Measurements from ENCODE around the gene UGT1A9.
"Not testable (repeated sequence)": the region's sequence is repeated elsewhere in the genome, so short reads cannot be mapped to it uniquely, and the experiment has no call there.

Gene UGT1A9

DNA sequence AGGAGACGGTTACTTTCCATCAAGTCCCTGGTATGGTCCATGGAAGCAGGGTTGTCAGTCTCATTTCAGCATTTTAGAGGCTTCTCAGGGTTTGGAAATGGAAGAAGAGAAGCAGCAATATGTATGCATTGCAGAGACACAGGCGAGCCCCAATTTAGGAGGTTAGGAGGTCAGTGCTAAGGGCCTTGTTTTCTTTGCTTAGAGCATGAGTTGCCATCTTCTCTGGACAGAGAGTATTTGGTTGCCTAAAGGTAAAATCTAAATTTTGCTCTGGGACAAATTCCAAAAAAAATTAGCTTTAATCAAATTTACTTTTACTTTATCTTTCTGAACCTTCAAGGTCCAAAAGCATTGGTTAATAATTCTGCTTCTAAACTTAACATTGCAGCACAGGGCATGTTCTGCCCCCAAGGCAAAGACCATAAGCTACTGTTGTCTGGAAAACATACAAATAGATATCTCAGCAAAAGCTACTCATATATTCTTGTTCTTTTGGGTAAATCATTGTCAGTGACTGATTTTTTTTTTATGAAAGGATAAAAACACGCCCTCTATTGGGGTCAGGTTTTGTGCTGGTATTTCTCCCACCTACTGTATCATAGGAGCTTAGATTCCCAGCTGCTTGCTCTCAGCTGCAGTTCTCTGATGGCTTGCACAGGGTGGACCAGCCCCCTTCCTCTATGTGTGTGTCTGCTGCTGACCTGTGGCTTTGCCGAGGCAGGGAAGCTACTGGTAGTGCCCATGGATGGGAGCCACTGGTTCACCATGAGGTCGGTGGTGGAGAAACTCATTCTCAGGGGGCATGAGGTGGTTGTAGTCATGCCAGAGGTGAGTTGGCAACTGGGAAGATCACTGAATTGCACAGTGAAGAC is at the start of gene UGT1A9:
TSS of gene UGT1A9 (plus strand) at position 609 of the 872 bp plus-strand sequence. CDS start at position 646, 37 bp downstream.
- no peak for DNase-seq

DNA sequence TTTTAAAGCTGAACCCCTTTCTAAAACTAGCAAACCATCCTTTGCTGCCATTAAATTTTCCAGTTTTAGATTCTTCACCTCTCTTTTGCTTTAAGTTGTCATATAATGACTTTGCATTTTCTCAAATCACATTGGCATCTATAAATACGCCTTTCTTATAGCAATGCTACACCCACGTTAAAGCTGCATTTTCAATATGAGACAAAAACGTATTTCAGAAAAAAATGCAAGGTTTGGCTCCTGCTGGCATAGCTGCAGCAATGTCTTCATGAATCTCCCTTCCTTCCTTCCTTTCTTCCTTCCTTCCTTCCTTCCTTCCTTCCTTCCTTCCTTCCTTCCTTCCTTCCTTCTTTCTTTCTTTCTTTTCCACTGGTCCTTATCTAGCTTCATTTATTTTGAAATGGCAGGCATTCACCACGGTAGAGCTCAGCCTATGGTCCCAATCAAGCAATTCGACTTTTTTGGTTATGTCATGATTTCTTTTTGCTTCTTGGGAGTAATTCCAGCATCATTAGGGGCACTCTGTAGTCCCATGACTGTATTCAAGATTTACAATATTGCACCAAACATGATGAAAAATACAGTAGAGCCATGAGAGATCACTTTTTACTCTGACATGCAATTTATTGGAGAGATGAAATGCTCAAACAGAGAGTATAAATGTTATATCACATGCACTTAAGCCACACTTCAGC is 44.2 kb upstream of the UGT1A9 start:
- DNase-seq, result no peak

DNA sequence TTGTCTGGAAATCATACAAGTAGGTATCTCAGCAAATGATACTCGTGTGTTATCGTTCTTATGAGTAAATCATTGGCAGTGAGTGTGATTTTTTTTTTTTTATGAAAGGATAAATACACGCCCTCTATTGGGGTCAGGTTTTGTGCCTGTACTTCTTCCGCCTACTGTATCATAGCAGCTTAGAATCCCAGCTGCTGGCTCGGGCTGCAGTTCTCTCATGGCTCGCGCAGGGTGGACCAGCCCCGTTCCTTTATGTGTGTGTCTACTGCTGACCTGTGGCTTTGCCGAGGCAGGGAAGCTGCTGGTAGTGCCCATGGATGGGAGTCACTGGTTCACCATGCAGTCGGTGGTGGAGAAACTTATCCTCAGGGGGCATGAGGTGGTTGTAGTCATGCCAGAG is 35.4 kb upstream of the UGT1A9 start, which contains the start of gene UGT1A10:
TSS of gene UGT1A10 (plus strand) at position 143 of the 400 bp plus-strand sequence. CDS start at position 218, 75 bp downstream.
- not testable (repeated sequence) for DNase-seq

DNA sequence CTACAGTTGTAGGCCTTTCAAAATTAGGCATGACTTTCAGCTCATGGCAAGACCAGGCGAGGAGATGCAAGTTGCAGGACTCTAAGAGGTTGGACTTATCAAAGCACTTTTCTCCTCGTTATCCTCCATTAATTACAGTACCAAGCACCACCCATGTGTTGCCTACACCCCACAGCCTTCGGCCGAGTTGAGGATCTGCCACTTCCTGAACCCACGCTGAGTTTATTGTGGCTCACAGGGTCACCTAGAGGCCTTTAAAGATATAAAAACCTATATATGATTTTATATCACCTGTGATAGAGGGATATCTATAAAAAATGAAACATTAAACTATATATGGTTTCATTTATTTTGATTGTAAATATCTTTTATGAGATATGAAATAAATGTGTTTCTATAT is 32.9 kb upstream of the UGT1A9 start:
- DNase-seq, result no peak

DNA sequence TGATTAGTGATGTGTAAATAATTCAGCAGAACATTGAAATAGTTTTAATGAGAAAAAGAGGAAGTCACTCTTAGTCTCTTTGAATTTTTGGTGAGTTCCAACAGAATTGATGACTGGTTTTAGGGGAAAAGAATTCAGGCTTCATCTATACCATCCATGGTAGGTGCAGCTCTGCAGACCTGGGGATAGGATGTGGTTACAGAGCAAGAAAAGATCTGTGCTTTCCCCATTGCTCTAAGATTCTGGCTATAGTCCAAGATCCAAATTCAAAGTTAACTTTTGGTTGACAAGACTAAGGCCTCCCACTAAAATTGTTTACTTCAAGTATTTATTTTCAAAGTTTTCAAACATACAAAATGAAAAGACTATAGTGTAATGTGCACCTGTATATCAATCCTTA is 31.8 kb upstream of the UGT1A9 start:
- no peak for DNase-seq

GRCh38 chr2:233643128-233643527 is 28.6 kb upstream of the UGT1A9 start:
- DNase-seq, result no peak

DNA sequence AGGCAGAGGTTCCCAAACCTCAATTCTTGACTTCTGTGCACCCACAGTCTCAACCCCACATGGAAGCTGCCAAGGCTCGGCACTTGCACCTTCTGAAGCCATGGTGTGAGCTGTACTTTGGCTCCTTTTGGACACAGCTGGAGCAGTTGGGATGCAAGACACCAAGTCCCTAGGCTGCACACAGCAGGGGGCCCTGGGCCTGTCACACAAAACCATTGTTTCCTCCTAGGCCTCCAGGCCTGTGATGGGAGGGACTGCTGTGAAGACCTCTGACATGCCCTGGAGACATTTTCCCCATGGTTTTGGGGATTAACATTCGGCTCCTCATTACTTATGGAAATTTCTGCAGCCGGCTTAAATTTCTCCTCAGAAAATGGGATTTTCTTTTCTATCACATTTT is 25.7 kb upstream of the UGT1A9 start:
- not testable (repeated sequence) for DNase-seq

- no peak for DNase-seq
Measured at GRCh38 chr2:233650981-233651380, 20.7 kb upstream of the UGT1A9 start.

DNA sequence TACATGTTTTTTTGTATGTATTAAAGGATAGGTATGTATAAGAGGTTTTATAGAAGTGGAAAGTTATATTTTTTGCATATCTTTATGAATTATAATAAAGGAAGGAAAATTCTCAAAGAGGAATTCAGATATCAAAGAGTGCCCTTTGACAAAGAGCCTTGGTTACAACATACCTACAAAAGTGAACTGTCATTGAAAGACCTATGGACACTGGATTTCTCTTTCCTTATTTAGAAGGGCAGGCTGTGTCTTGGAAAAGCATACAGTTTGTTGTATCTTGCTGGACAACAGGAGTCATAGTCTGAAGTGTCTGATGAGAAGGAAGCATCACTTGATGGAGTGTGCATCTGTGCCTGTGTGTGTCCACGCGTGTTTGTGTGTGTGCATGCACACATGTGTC is 20.3 kb upstream of the UGT1A9 start:
- no peak for DNase-seq

DNA sequence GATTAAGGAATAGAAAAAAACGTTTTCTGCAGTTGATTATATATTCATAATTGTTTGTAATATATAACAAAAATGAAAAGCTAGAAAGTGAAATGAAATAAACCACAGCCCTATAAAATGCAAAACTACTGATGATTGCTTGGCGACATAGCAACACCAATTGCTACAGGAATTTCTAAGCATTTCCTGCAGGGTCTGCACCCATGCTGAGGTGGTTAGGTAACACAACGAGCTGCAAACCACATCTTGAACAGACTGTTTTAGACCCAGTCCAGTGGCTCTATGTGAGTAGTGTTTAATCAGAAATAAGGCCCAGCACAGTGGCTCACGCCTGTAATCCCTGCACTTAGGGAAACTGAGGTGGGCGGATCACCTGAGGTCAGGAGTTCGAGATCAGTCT is 17.2 kb upstream of the UGT1A9 start:
- DNase-seq, result no peak

GRCh38 chr2:233655043-233655442 is 16.7 kb upstream of the UGT1A9 start:
- no peak for DNase-seq

- not testable (repeated sequence) for DNase-seq
Measured at GRCh38 chr2:233655943-233656342, 15.8 kb upstream of the UGT1A9 start.

DNA sequence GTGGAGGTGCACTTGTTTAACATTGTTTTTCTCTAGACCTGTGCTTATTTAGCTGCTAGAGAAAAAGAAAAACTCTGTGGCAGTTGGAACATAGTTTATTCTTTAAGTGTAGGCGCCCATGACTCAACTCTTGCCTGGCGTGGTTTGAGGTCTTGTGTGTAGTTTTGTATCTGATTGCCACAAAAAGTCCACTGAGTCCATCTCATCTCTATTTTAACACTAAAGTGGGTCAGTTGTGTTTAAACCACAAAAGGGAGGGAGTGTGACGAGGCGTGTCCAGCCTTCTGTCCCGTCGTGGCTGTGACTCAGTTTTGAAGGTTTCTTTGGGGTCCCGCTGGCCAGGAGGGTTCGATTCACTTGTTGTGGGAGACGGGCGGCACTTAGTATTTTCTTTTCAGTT is 15.3 kb upstream of the UGT1A9 start:
- DNase-seq, result no peak

DNA sequence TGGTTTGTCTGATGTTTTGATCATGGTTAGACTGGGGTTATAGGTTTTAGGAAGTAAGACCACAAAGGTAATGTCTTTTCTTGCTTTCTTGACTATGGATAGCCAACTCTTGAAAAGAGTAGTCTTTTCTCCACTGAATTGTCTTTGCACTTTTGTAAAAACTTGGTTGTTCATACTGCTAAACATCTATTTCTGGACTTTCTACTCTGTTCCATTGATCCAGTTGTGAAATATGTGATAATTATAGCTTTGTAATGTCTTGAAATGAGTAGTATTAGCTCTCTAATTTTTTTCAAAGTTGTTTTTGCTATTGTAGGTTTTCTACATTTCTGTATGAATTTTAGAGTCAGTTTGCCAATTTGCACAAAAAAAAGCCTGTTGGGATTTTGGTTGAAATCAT is 13.1 kb upstream of the UGT1A9 start:
- DNase-seq, result no peak

DNA sequence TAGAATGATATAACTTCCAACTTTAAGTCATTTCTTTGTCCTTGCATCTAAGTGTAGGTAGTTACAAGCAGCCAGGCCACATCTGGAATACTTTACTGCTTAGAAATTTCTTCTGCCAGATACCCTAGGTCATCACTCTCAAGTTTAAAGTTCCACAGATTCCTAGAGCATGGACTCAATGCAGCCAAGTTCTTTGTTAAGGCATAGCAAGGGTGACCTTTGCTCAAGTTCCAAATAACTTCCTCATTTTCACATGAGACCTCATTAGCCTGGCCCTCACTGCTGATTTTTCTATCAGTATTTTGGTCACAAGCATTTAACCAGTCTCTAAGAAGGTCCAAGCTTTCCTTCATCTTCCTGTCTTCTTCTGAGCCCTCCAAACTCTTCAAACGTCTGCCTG is 7.8 kb upstream of the UGT1A9 start:
- no peak for DNase-seq

DNA sequence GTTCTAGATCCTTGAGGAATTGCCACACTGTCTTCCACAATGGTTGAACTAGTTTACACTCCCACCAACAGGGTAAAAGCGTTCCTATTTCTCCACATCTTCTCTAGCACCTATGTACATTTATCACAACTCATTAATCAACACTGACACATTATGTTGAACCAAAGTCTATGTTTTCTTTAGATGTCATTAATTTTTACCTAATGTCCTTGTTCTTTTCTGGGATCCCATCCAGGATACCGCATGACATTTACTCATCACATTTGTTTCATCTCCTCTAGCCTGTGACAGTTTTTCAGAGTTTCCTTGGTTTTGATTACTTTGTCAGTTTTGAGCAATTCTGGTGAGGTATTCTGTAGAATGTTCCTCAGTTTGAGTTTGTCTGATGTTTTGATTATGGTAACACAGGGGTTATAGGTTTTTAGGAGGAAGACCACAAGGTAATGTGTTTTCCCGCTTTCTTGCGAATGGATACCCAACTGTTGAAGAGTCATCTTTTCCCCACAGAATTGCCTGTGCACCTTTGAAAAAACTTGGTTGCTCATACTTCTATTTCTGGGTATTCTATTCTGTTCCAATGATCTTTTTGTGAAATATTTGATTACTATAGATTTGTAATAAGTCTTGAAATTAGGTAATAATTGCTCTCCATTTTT is 3.0 kb upstream of the UGT1A9 start:
- no peak for DNase-seq

GRCh38 chr2:233672886-233673285 is 1.2 kb downstream of the UGT1A9 start:
- DNase-seq, result no peak

DNA sequence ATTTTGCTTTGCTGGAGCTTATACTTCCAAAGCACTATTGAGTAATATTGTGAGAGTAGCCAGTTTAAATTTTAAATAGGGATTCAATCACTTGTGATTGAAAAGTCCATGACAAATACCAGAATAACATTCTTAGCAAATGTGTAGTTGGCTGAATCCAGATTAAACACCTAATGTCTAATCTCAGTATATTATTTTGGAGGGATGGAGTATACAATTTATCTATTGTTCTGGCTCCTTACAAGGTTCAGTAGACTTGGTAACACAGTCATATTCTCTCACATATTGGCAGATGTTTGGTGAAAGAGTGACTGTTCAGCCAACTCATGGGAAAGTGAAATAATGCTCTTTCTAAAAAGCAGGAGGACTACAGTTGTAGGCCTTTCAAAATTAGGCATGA is 2.2 kb downstream of the UGT1A9 start:
- DNase-seq, result no peak

DNA sequence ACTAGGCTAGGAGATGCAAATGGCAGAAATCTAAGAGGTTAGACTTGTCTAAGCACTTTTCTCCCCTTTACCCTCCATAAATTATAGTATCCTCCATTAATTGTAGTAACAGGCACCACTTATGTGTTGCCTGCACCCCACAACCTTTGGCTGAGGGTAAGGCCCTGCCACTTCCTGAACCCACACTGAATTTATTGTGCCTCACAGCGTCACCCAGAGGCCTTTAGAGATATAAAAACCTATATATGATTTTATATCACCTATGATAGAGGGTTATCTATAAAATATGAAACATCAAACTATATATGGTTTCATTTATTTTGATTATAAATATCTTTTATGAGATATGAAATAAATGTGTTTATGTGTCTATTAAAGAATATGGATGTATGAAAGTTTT is 2.6 kb downstream of the UGT1A9 start:
- no peak for DNase-seq

GRCh38 chr2:233674995-233675394 is 3.3 kb downstream of the UGT1A9 start:
- DNase-seq, result no peak

DNA sequence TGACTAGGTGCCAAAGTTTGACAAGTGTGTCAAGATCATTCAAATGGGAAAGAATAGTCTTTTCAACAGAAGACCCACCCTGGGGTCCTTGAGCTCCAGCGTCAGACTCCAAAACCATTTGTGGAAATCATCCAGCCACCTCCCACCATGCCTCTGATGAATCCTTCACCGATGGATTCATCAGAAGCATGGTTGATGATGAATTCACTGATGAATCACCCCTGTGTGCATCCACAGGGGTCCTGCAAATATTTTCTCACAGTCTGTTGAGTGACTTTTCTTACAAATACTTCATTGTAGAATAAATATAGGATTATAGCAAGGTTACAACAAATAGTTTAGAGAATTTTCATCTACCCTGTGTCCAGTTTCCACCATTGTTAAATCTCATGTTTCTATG is 4.3 kb downstream of the UGT1A9 start:
- DNase-seq, result no peak

GRCh38 chr2:233679196-233679595 is 7.5 kb downstream of the UGT1A9 start:
- no peak for DNase-seq

- DNase-seq, result no peak
Measured at GRCh38 chr2:233680361-233681045, 8.8 kb downstream of the UGT1A9 start.
